ENCODE data around the gene LCLAT1.

LCLAT1 gene

DNA sequence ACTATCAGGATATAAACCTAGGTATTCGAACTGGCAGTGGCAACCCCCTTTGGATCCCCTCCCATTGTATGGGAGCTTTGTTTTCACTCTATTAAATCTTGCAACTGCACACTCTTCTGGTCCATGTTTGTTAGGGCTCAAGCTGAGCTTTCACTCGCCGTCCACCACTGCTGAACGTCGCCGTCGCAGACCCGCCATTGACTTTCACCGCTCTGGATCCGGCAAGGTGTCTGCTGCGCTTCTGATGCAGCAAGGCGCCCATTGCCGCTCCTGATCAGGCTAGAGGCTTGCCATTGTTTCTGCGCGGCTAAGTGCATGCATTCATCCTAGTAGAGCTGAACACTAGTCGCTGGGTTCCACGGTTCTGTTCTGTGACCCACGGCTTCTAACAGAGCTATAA, 69.1 kb downstream of the LCLAT1 start:
- DNase-seq (ENCODE audit: low spot score), result no peak

GRCh38 chr2:30519796-30520195, 72.8 kb downstream of the LCLAT1 start:
- no peak for DNase-seq (ENCODE audit: low spot score)

- DNase-seq (ENCODE audit: low spot score), result no peak
These were observed 75.4 kb downstream of the LCLAT1 start for GRCh38 chr2:30522421-30522820.

DNA sequence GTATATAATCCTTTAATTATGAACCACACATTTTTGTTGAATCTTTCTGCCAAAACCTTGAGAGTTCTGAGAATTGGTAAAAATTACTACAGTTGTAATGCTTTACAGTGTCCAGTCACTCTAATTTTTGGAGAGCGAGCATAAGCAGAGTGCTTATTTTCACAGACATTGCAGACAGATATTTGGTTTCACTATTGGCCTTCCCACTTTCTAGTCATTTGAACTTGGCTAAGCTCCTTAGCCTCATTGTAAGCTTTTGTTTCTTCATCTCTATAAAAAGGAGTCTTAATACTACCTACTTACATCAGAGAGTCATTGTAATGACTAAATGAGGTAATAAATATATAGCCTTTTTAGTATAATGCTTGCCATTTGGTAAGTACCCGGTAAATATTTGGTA, 80.4 kb downstream of the LCLAT1 start:
- DNase-seq (ENCODE audit: low spot score), result no peak

DNA sequence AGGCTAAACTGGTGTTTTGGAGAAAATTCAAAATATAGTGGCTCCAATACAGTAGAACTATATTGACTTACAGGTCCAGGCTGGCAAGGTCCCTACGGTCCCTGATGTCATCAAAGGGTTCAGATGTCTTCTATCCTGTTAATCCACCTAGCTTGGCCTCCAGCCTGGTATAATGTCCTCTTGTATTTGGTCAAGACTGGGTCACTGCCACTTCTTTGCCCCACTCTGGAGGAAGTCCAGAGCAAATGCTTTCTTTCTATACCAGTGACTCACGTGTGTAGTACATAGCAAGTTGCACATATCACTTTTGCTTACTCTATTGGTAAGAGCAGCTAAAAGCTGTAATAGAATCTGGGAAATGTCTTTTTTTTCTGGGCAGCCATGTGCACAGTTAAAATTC, 80.8 kb downstream of the LCLAT1 start:
- DNase-seq (ENCODE audit: low spot score), result no peak

DNA sequence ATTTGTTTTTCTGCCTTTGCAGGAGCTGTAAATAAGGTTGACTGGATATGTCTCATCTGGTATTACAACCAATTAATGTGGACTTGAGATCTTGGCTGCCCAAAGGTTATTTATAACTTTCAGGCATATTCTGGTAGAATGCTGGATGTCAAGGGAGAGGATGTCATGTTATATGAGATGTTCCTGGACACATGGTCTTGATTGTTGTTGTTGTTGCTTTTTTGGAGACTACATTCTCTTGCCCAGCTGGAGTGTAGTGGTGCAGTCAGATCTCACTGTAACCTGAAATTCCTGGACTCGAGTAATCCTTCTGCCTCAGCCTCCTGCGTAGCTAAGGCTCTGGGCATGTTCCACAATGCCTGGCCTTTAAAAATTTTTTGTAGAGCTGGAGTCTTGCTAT, 83.3 kb downstream of the LCLAT1 start:
- DNase-seq (ENCODE audit: low spot score), result no peak

DNA sequence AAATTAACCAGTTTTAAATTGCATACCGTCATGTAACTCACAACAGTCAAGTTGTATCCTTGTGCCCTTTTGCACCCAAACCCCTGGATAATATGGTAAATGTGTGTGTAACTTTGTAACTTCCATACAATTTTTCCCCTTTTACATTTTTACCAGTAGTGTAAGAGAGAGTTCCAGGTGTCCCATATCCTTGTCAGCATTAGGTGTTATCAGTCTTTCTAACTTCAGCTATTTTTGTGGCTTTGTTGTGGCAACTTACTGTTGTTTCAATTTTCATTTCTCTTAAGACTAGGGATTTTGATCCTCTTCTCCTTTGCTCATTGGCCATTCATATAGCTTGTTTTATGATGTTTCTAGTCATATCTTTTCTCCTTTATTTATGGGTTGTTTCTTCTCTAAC, 94.6 kb downstream of the LCLAT1 start:
- DNase-seq (ENCODE audit: low spot score), result no peak

GRCh38 chr2:30545875-30546274, 98.8 kb downstream of the LCLAT1 start:
- DNase-seq (ENCODE audit: low spot score), result no peak

DNA sequence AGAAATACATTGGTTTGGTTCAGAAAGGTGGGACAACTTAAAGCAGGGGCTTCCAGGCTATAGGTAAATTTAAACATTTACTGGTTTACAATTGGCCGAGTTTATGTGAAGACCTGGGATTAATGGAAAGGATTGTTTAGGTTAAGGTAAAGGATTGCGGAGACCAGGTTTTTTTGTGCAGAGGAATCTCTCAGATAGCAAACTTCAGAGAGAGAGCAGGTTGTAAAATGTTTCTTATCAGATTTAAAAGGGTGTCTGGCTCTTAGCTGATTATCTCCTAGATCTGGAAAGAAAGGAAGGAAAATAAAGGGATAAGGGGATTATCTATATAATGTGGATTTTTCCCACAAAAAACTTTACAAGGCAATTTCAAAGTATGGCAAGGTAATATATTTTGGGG, 101.3 kb downstream of the LCLAT1 start:
- DNase-seq (ENCODE audit: low spot score), result no peak

DNA sequence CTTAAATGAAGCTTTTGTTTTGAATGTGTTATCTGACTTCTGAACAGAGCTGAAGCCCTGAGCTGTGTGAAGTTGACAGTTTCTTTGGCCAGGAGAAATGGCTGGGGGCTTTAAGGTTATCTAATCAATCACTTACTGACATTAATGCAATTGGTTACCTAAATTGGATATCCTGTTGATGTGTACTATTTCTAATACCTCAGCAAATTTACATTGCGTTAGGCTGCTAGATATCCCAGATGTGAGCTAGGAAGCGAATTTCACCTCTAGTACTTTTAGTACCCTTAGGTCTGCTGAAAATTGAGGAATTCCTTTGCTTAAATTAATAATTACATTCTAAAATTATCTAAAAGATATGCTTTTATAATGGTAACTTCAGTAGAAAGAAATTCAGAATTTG, 102.0 kb downstream of the LCLAT1 start:
- no peak for DNase-seq (ENCODE audit: low spot score)

- DNase-seq (ENCODE audit: low spot score), result no peak
These were observed 112.7 kb downstream of the LCLAT1 start for GRCh38 chr2:30559544-30560275.

DNA sequence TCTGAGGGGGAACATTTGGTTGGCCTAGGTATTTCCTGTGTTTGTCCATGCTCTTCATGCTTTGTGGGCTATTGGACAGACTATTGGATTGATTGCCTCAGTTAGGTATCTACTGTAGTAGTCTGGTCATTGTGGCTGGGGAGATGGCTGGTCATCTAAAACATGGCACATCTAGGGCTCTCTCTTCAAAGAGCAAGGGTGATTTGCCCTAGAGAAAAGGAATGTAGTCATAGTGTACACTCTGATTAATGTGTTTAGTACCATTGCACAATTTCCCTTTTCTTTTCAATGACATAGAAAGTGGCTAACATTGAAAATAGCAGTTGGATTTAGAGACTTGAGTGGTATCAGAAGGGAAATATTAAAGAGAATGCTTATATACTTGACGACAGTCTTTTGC, 114.3 kb downstream of the LCLAT1 start:
- DNase-seq (ENCODE audit: low spot score), result no peak

DNA sequence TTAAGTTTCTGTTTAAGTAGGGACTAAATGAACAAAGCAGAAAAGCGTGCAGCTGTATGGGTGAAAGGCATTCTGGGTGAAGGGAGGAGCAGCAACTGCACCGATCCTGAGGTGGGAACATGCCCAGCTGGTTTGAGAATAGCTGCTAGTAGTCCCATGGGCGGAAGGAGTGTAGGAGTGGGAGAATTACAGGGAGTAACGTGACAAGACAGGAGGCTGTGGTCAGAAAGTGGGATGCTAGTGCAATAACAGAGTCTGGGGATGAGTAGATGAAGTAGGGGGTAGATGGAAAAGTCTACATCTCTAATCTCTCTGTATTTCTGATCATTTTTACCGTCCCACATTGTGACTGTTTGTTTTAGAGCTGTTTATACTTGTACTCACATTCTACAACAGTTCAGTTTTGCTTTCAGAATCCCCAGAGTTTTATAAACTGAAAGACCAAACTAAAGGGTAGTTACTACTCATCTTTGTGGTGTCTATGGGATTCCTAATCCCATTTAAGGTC, 118.9 kb downstream of the LCLAT1 start:
- DNase-seq (ENCODE audit: low spot score), result peak; percentile 46

DNA sequence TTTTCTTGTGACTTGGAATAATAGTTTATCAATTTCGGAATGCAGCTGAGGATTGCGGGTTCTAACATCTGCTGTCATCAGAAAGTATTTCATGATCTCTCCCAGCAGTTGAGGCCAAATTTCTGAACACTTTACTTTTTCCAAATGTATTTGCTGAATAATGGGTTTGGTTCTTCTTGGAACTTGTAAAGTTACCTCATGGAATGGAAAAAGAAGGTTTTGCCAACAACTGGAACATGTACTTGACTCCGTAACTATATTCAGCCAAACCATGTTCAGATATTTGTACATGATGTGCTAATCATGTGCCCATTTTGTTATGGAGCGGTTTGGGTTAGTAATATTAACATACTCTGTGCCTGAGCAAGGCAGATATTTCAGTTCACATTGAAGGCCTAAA, 119.6 kb downstream of the LCLAT1 start:
- DNase-seq (ENCODE audit: low spot score), result peak; percentile 32

DNA sequence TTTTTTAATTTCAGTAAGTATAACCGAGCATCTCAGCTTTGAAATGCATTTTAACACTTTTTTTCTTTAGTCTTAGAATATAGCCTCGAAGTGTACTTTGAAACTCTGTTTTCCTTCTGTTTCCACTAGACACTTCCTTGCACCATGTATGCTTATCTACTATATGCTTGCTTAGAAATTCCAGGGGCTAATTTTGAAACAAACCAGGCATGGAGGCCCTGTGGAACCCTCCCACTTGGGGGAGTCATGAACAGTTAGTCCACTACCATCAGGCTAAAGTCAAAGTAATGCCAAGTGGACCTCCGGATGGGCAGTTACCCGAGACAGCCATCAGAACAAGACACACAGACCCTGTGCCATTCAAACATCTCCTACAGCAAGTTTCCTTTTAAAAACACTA, 120.3 kb downstream of the LCLAT1 start:
- no peak for DNase-seq (ENCODE audit: low spot score)

DNA sequence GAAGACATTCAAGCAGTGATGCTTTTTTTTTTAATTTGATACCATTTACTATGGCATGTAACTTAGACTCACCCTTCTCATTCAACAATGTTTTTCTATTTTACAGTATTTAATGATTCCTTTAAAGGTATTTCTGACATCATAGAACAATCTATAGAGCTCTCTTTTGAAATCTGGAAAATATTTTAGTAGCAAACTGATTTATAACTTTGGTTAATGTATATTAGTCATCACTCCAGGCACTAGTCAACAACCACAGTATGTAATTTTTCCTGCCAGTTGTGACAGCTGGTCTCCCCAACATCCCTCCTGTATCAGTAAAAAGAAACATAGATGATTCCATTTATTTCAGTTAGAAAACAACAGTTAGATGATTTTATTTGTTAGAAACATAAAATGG, 122.9 kb downstream of the LCLAT1 start:
- peak; percentile 13 for DNase-seq (ENCODE audit: low spot score)

- no peak for DNase-seq (ENCODE audit: low spot score)
These were observed 130.1 kb downstream of the LCLAT1 start for GRCh38 chr2:30577151-30577550.

DNA sequence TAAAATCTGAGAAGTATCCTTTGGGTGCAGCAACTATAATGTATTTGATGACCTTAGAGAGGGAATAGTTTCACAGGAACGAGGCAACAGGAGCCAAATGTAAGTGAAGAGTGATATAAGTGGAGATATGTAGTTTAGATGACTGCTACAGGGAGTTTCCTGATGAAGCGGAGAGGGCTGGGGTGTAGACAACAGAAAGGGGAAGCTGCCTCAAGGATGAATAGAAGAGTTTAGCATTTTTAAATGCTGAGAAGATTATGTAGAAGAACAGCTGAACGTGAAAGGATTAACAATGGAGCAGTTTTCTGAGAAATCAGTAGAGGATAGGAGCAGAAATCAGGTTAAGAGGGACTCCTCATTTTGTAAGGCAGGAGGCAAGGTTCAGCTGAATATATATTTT, 133.3 kb downstream of the LCLAT1 start:
- DNase-seq (ENCODE audit: low spot score), result no peak

DNA sequence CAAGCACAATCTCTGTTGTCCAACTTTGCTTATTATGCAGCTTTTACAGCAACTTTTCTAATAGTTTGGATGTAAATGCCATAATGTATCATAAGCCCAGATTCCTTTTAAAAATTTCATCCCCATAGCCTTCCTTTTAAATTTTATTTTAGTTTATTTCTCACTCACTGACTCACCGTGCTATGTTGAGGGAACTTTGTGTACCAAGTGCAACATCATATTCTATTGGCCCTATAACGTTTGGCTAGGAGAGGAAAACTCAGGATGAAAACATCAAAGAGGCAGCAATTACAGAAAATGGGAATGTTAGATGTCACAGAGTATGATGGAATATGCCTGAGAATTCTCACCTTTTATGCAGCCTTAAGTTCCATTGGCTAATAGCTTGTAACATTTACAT, 135.5 kb downstream of the LCLAT1 start:
- no peak for DNase-seq (ENCODE audit: low spot score)

GRCh38 chr2:30583204-30583749, 136.2 kb downstream of the LCLAT1 start:
- DNase-seq (ENCODE audit: low spot score), result no peak

DNA sequence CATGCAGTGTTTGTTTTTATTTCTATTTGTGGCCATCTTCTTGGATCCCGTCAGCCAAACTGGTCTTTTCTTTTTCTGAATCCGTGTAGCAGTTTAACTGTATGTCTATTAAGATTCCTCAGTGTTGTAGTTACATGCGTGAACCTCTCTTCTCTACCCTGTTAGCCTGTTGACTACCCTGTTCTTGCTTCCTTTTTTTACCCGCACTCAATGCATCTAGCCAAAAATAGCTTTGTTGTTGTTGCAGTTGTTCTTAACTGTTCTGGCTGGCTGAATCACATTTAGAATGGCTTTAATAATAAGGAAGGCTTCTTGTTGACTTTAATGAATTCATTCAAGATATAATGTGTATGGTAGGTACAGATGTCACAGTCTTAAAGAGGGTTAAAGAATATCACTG, 137.1 kb downstream of the LCLAT1 start:
- no peak for DNase-seq (ENCODE audit: low spot score)

GRCh38 chr2:30588994-30589393, 141.9 kb downstream of the LCLAT1 start:
- no peak for DNase-seq (ENCODE audit: low spot score)

DNA sequence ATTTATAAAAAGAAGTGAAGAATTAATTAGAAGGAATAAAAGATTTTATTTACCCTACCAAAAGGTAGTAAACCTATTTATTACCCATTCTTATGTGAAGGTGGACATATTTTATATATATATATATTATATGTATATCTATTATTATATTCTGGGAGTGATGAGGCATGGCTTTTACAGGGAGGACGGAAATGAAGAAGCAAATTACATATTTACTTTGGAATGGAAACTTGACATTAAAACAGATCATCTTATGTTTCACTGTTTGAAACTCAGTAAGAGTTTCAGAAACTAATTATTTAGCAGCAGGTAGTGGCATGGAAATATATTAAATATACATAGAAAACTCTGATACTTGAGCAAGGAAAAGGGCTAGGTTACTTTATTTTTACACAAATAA, 143.4 kb downstream of the LCLAT1 start:
- no peak for DNase-seq (ENCODE audit: low spot score)

GRCh38 chr2:30591186-30591585, 144.1 kb downstream of the LCLAT1 start:
- no peak for DNase-seq (ENCODE audit: low spot score)
